Muscle of leg (tissue), 9 donors: ENCODE data around the gene CASP10. TPM values are rescaled to one million over a fixed set of nuclear protein-coding genes. Genes with fewer than 3 reads are reported as not detected.

Experiments used
- polyA plus RNA-seq, 8 donors: library from polyadenylated mRNA; unstranded; fragments of 120-200 nt; gene quantifications; one replicate each; pipeline versions ENCODE4 v1.2.1 to v1.2.3, GENCODE V29; 2013; ENCODE audit warnings: inconsistent platforms in 1 of 8, low replicate concordance in 1 of 8; ENCODE audit not compliant: insufficient read length in 8 of 8, insufficient read depth in 1 of 8
- total RNA-seq: library from RNA; stranded (reverse); fragments of 120-200 nt; gene quantifications from one replicate; pipeline ENCODE4 v1.2.4, GENCODE V29; 2013

The CASP10 gene
- total and polyA plus RNA-seq, 9 donors = 4.3 to 7.6 (median 5.5) TPM

Other genes starting within 250 kb of the CASP10 start
- 14.3 TPM for gene ORC2, start 219.5 kb upstream of the CASP10 start, total RNA-seq
- 10 to 100 TPM; 11.4 to 17.5 (median 13.3) TPM for gene ORC2, start 219.5 kb upstream of the CASP10 start, polyA plus RNA-seq
- 7.8 TPM for gene HYCC2, start 111.5 kb upstream of the CASP10 start, total RNA-seq
- 1 to 10 TPM; 4.9 to 8.4 (median 6.8) TPM for gene HYCC2, start 111.5 kb upstream of the CASP10 start, polyA plus RNA-seq
- 112 TPM for gene NDUFB3, start 111.1 kb upstream of the CASP10 start, total RNA-seq
- 100 to 1,000 TPM in 1 of 8 donors, 10 to 100 TPM in 7; 72.7 to 105 (median 90.7) TPM for gene NDUFB3, start 111.1 kb upstream of the CASP10 start, polyA plus RNA-seq
- gene CFLAR, start 67.0 kb upstream of the CASP10 start, total RNA-seq = 48.9 TPM
- gene CFLAR, start 67.0 kb upstream of the CASP10 start, polyA plus RNA-seq = 10 to 100 TPM; 27.4 to 47.6 (median 31.4) TPM
- 9.3 TPM for gene CASP8, start 77.4 kb downstream of the CASP10 start, total RNA-seq
- 10 to 100 TPM in 2 of 8 donors, 1 to 10 TPM in 6; 5.5 to 11.5 (median 7.8) TPM for gene CASP8, start 77.4 kb downstream of the CASP10 start, polyA plus RNA-seq
- 2.3 TPM for gene FLACC1, start 174.2 kb downstream of the CASP10 start, total RNA-seq
- 1 to 10 TPM in 5 of 8 donors, under 1 TPM in 3; 0.90 to 1.7 (median 1.3) TPM for gene FLACC1, start 174.2 kb downstream of the CASP10 start, polyA plus RNA-seq